ENCODE measurements around the gene KRT81. TPM values are rescaled to one million over a fixed set of nuclear protein-coding genes. Genes with fewer than 3 reads are reported as not detected.
"Not testable (repeated sequence)": the region's sequence is repeated elsewhere in the genome, so short reads cannot be mapped to it uniquely, and the experiment has no call there.

Gene KRT81
- polyA plus RNA-seq, 6 donors from 2014 or later: not detected

DNA sequence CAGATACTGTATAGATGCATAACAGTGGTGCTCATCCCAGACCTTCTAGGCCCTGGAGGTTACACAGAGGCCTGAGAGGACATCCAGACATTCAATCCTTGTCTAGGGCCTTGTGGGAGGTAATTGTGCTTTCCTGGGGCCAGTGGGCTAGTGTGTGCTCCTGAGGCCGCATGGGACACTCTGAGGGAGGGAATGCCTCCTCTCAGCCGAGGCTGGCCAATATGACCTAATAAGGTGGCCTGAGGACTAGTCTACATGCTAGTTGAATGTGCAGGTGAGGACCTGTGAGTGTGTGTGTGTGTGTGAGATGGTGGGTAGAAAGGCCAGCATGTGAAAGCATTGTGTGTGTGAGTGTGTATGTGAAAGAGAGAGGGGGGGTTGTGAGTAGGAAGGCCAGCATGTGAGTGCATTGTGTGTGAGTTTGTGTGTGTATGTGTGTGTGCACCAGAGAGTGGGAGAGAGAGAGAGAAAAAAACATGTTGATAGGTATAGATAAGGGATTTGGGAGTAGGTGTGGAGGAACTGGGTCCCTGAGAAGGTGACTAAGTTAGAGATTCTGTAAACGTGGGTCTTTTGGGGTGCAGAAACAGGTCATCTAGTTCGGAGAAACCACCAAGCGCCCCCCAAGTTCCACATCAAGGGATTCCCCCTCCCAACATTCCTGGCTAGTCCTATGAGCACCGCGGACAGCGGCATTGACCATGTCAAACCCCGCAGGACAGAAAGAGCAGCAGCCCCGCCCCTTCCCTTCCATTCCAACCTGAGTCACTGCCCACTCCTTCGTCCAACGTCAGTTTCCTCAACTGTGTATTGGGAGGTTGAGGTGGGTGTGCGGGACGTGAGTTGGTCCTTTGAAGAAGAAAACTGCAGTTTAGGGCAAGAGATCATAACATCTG, 9.7 kb upstream of the KRT81 start:
- ATAC-seq (ENCODE audit: low read depth in 2 of 2) (no peak), DNase-seq (no peak)
- peaks cover 4 to 9% (median 8%) of the 10 kb centered on the region in 3 donors for H3K4me1 Mint-ChIP-seq
- H3K27ac Mint-ChIP-seq: no peak overlapping the region
- peaks cover 0 to 8% of the 10 kb centered on the region in 2 donors for H3K36me3 Mint-ChIP-seq
- H3K9me3 Mint-ChIP-seq: peaks cover 0 to 2% (median 0%) of the 10 kb centered on the region in 7 donors
- H3K27me3 Mint-ChIP-seq: peaks cover 18 to 46% (median 43%) of the 10 kb centered on the region in 3 donors
- no peak overlapping the region for H3K4me3 Mint-ChIP-seq

DNA sequence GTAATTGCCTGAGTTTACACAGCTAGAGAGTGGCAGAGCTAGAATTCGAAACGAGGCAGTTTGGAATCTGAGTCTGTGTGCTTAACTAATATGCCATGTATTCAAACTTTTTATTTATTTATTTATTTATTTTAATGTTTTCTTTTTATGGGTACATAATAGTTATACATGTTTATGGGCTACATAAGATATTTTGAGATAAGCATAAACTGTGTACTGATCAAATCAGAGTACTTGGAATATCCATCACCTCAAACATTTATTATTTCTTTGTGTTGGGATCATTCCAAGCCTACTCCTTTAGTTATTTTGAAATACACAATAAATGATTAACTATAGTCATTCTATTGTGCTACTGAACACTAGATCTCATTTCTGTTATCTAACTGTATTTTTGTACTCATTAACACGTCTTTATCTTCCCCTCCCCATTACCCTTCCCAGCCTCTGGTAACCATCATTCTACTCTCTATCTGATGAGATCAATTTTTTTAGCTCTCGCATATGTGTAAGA, 7.4 kb upstream of the KRT81 start:
- Mint-ChIP-seq H3K36me3 (no peaks in the 10 kb centered on the region), H3K27ac (no peak overlapping the region), H3K9me3 (peaks cover 0 to 5% (median 0%) of the 10 kb centered on the region in 7 donors), H3K4me1 (no peaks in the 10 kb centered on the region), H3K4me3 (no peak overlapping the region), H3K27me3 (peaks cover 21 to 37% (median 37%) of the 10 kb centered on the region in 3 donors)
- no peak for ATAC-seq (ENCODE audit: low read depth in 2 of 2)
- DNase-seq: no peak

DNA sequence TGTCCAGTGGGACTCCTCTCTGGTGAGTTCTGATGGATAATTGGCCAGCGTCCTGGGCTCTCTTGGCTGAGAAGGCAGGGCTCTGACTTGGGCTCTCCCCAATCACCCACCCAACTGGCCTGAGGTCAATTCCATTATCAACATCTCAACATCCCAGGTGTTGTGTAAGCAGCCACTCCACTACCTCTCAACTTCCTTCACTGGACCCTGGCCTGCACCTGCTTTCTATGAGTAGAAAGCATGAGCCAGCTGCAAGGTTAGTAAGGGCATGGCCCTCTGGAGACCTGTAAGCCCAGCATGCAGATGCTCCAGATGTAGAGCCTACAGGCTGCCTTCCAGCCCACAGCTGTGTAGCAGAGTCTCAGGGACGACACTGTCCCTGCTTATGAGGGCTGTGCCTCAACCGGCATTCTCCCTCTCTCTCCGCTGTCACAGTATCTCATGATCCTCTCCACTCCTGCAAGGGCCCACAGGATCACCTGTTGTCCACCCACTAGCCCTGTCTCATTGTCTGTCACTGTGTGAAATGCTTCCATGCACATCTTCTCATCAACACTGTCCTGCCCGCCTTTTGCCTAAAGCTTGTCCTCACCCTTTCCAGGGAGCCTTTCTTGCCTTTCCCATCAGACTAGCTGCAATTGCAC, 5.4 kb upstream of the KRT81 start:
- DNase-seq (no peak), ATAC-seq (ENCODE audit: low read depth in 2 of 2) (no peak)
- H3K36me3 Mint-ChIP-seq: no peaks in the 10 kb centered on the region
- peaks cover 31 to 50% (median 50%) of the 10 kb centered on the region in 3 donors for H3K27me3 Mint-ChIP-seq
- H3K4me1 Mint-ChIP-seq: no peaks in the 10 kb centered on the region
- peaks cover 0 to 5% (median 0%) of the 10 kb centered on the region in 7 donors for H3K9me3 Mint-ChIP-seq
- H3K4me3 Mint-ChIP-seq: no peak overlapping the region
- H3K27ac Mint-ChIP-seq: peak overlapping the region in 1 of 6 donors; percentile 66

DNA sequence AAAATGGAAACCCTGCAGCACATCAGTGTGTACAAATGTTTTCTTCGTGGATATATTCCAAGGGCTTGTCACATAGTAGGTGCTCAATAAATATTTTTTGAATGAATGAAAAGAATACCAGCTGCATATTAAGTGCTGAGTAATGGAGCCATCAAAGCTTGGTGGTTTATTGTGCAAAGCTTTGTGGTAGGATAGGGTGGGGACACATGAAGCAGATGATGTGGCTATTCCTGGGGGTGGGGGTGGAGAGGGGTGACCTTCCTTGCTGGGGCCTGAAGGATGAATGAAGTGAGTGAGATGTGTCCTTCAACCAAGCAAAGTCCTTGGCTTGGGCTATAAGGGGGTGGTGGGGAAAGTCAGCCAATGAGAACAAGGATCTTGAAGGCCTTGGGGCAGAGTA, 4.3 kb upstream of the KRT81 start:
- peaks cover 25 to 49% (median 48%) of the 10 kb centered on the region in 3 donors for H3K27me3 Mint-ChIP-seq

DNA sequence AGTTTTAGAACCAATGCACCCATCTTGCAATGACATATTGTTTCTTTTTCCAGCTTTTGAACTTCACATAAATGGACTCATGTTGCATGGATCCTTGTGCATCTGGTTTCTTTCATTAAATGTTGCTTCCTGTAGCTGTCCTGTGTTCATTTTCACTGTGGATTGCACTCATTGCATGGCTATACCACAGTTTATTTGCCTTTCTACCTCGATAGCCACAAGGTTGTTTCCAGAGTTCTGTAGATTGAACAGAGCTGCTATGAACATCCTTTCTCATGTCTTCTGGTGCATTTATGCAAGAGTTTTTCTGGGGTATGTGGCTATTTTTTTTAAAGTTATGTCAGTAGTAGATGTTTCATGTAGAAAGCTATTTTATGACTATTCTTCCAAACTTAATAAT, 3.5 kb upstream of the KRT81 start:
- ATAC-seq (ENCODE audit: low read depth in 2 of 2): no peak
- no peaks in the 10 kb centered on the region for H3K36me3 Mint-ChIP-seq
- peaks cover 25 to 48% (median 40%) of the 10 kb centered on the region in 3 donors for H3K27me3 Mint-ChIP-seq
- peaks cover 0 to 5% (median 0%) of the 10 kb centered on the region in 7 donors for H3K9me3 Mint-ChIP-seq
- no peak for DNase-seq
- H3K4me3 Mint-ChIP-seq: no peak overlapping the region
- H3K27ac Mint-ChIP-seq: no peak overlapping the region
- no peaks in the 10 kb centered on the region for H3K4me1 Mint-ChIP-seq

More for the DNA sequence above, 4.3 kb upstream of the KRT81 start:
- no peak for DNase-seq
- no peak overlapping the region for H3K4me3 Mint-ChIP-seq
- H3K27ac Mint-ChIP-seq: no peak overlapping the region
- H3K36me3 Mint-ChIP-seq: no peaks in the 10 kb centered on the region
- peaks cover 0 to 5% (median 0%) of the 10 kb centered on the region in 7 donors for H3K9me3 Mint-ChIP-seq
- no peaks in the 10 kb centered on the region for H3K4me1 Mint-ChIP-seq
- ATAC-seq (ENCODE audit: low read depth in 2 of 2): no peak

DNA sequence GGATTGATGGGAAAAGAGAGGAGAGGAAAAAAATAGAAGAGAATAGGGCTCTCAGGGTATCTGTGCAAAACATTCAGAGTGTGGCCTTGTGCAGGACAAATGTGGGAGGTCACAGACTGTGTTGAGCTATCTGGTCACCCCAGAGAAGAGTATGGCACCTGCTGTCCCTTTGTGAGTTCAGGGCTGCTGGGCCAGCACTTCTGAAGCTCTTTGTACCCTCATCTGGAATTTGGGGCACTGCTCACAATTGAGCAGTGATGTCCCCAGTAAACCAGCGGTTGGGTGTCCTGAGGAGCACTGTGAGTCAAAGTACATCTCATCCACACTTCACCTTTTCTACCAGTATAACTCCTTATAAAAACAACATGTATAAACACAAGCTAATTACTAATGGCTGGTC, 2.6 kb upstream of the KRT81 start:
- peaks cover 25 to 44% (median 40%) of the 10 kb centered on the region in 3 donors for H3K27me3 Mint-ChIP-seq
- DNase-seq (no peak), ATAC-seq (ENCODE audit: low read depth in 2 of 2) (no peak)
- no peak overlapping the region for H3K4me3 Mint-ChIP-seq
- H3K27ac Mint-ChIP-seq: no peak overlapping the region
- no peaks in the 10 kb centered on the region for H3K4me1 Mint-ChIP-seq
- H3K9me3 Mint-ChIP-seq: peaks cover 0 to 5% (median 0%) of the 10 kb centered on the region in 7 donors
- no peaks in the 10 kb centered on the region for H3K36me3 Mint-ChIP-seq

DNA sequence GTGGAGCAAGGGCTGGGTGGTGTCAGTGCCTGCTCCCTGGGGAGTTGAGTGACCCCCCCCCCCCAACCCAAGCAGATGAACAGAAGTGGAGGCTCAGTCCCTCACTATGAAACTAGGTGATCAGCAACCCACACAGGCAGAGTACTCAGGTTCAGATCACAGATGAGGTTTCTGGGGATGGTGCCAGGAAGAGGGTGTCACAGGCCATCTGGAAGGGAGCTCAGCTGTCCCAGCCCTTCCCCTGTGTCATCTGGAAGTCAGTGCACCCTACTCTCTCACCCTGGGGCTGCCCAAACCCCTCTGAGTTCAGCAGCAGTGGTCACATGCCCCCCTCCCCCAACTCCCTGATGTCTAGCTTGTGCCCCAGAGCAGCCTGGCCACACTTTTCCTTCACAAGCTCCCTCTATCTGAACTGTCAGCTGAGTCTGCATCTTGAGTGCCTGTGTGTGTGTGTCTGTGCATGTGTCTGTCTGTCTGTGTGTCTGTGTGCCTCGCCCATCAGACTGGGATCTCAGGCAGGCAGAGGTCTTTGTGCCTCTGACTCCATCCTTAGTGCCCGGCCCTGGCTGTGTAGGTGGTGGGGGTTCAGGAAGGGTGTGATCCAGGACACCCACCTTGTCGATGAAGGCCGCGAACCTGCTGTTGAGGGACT, 725 bp downstream of the KRT81 start:
- H3K4me1 Mint-ChIP-seq; H3K27ac Mint-ChIP-seq; H3K4me3 Mint-ChIP-seq; ATAC-seq (ENCODE audit: low read depth in 2 of 2); H3K9me3 Mint-ChIP-seq; DNase-seq; H3K36me3 Mint-ChIP-seq: not testable (repeated sequence)
- H3K27me3 Mint-ChIP-seq: peaks cover 11 to 34% (median 31%) of the 10 kb centered on the region in 3 donors

DNA sequence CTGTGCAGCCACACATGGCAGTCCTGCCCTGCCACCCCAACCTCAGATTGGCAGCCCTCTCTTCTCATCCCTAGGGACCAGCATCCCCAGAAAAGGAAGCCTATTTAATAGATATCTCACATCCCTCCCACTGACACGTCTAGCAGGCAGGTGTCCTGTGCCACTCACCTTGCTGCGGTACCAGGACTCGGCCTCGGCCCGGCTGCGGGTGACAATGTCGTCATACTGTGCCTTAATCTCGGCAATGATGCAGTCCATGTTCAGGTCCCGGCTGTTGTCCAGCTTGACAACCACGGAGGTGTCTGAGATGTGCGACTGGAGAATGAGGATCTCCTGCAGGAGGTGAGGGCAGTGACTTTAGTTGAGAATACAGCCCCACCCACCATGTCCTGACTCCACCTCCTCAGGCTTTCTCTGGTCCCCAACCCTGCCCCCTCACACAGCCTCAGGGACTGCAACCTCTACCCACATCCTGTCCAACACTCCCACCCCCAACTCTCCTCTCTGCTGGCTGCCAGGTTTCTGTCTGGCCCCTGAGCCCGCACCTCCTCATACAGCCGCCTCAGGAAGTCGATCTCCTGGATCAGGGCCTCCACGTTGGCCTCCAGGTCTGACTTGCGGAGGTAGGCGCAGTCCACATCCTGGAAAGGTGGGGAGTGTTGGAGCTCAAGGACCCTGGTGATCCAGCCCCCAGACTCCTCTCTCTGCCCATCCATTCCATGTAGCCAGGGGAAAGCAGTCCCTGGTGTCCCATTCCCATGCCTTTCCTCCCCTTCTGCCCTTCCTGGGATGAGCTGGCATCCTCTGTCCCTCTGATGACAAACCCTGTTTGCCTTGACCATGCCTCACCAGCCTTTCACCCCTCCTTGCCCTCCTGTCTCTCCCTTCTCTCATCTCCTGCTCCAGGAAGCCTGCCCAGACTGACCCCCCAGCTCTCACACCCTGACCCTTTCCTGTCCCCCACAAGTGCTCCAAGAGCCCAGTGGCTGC, 3.2 kb downstream of the KRT81 start:
- not testable (repeated sequence) for H3K4me1 Mint-ChIP-seq; DNase-seq; H3K9me3 Mint-ChIP-seq; H3K36me3 Mint-ChIP-seq; ATAC-seq (ENCODE audit: low read depth in 2 of 2); H3K27ac Mint-ChIP-seq
- peak overlapping the region in 1 of 8 donors; percentile 57 for H3K4me3 Mint-ChIP-seq
- peaks cover 4 to 25% (median 18%) of the 10 kb centered on the region in 3 donors for H3K27me3 Mint-ChIP-seq

DNA sequence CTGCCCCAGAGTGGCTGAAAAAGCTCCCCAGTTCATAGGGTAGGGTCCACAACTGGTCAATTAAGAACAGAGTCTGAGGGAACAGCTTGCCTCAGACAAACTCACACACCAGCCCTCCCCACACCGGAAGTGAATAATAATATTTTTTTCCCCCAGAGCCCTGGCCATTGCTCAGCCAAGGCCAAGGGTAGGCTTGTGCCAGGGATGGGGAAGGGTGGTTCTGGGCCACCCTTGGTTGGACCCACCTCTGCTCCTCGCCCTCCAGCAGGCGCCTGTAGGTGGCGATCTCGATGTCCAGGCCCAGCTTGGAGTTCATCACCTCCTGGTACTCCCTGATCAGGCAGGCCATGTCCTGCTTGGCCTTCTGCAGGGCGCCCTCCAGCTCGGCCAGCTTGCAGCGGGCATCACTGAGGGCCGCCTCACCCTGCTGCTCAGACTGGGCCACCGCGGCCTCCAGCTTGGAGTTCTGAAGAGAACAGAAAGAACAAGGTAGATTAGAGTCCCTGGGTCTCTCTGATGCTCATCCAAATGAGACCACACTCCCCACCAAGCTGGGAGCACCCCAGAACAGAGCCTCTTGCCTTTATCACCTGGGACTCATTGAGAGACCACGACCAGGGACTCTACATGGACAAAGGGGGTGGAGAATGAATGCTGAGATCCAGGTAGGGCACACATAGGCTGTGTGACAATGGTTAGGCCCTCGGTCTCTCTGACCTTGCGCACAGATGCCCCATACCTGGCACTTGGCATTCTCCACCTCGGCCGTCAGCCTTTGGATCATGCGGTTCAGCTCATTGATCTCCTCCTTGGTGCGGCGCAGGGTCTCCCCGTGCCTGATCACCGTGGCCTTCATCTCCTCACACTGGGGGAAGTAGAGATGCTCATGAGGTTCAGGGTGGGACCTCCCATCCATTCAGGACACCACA, 4.2 kb downstream of the KRT81 start:
- not testable (repeated sequence) for ATAC-seq (ENCODE audit: low read depth in 2 of 2); H3K36me3 Mint-ChIP-seq; H3K4me3 Mint-ChIP-seq; DNase-seq; H3K9me3 Mint-ChIP-seq; H3K4me1 Mint-ChIP-seq
- Mint-ChIP-seq H3K27me3 (peaks cover 0 to 21% (median 13%) of the 10 kb centered on the region in 3 donors), H3K27ac (peak overlapping the region in 1 of 6 donors; percentile 33)

DNA sequence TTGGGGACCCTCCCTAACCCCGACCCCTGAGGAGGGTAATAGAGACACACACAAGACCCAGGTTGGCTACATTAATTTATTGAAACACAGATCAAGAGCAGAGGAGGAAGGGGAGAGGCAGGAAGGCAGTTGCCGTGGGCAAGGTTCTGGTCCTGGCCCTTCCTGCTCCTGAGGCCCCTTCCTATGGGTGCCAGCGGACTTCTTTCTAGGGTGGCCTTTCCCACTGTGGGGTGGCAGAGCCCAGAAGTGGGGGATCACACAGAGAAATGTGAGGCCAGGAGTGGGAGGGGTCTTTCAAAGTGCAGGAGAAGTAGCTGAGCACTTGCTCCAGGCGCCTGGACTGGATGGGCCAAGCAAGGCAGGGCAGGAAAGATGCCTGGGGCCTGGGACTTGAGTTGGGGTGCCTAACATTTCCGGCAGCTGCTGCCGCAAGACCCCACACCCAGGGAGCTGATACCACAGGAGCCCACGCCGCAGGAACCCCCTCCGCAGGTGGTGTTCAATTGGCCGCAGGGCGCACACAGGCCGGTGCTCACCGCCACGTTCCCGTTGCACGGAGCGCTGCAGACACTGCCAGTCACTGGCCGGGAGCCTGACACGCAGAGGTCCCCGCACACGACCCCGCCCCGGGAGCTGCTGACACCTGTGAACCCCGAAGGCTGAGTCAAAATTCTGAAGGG, 5.3 kb downstream of the KRT81 start:
- H3K27me3 Mint-ChIP-seq: peaks cover 0 to 13% (median 6%) of the 10 kb centered on the region in 3 donors
- no peak for DNase-seq
- H3K4me3 Mint-ChIP-seq: peak overlapping the region in 1 of 8 donors; percentile 65
- no peak overlapping the region for H3K27ac Mint-ChIP-seq
- H3K4me1 Mint-ChIP-seq: peaks cover 0 to 6% (median 2%) of the 10 kb centered on the region in 3 donors
- H3K36me3 Mint-ChIP-seq: no peaks in the 10 kb centered on the region
- H3K9me3 Mint-ChIP-seq: no peaks in the 10 kb centered on the region
- ATAC-seq (ENCODE audit: low read depth in 2 of 2): no peak

DNA sequence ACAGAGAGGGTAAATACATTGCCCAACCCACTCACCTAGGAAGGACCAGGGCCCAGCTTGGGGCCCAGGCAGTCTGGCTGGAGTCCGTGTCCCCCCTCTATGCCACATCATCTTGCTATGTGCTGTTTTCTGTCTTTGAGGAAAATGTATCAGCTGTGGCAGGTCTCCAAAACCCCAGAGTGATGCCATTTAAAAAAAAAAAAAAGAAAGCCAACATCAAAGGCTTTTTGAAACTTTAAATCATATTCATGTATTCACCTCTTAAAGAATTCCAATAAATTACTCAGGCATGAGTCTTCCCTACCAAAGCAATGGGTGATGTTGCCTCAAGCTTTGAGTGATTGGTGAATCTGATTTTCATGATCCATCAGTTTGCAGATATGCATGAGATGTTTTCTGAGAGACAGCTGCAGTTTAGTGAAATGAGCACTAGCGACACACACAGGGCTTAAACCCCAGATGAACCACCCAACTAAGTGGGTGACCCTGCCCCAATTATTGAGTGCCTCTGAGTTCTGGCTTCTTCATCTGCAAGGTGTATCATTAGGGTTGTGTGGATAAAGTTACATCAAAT, 6.1 kb downstream of the KRT81 start:
- no peaks in the 10 kb centered on the region for H3K36me3 Mint-ChIP-seq
- peaks cover under 1 to 13% (median 7%) of the 10 kb centered on the region in 3 donors for H3K27me3 Mint-ChIP-seq
- no peak for ATAC-seq (ENCODE audit: low read depth in 2 of 2)
- no peak for DNase-seq
- H3K4me3 Mint-ChIP-seq: no peak overlapping the region
- H3K27ac Mint-ChIP-seq: no peak overlapping the region
- no peaks in the 10 kb centered on the region for H3K9me3 Mint-ChIP-seq
- peaks cover 0 to 6% (median 2%) of the 10 kb centered on the region in 3 donors for H3K4me1 Mint-ChIP-seq

All from naive B cell (primary cell).